Activated CD8-positive, alpha-beta T cell treated with anti-CD3 and anti-CD28 coated beads for 36 hours (primary cell): ENCODE measurements around the gene CCIN. TPM values are rescaled to one million over a fixed set of nuclear protein-coding genes. Genes with fewer than 3 reads are reported as not detected.

Experiments
- ATAC-seq: fragments of 200-7000 bp; cut with Tn5 transposase; one replicate; pipeline ENCODE4 v1.10.0; 2021; ENCODE audit warnings: mild to moderate bottlenecking, moderate library complexity
- CTCF ChIA-PET: fragments of 350-600 bp; sonication (Branson Sonifier 250); formaldehyde crosslinking; loops from one replicate; lab custom pipeline; 2021; ENCODE audit warnings: antibody characterized with exemption; lab: Charles Lee
- POLR2A ChIA-PET: fragments of 350-600 bp; sonication (Branson Sonifier 250); formaldehyde crosslinking; loops from one replicate; lab custom pipeline; 2021; ENCODE audit warnings: antibody characterized with exemption; lab: Charles Lee
- DNase-seq: peaks from one replicate; pipeline ENCODE4 v3.0.0-alpha.2; 2020
- H3K27ac Mint-ChIP-seq: one replicate; pipeline ENCODE4 v1.8.0; 2021; ENCODE audit warnings: mild to moderate bottlenecking, mixed read lengths
- H3K27me3 Mint-ChIP-seq: one replicate; pipeline ENCODE4 v1.8.0; 2021; ENCODE audit warnings: mixed read lengths
- H3K36me3 Mint-ChIP-seq: one replicate; pipeline ENCODE4 v1.8.0; 2021; ENCODE audit warnings: low read depth, mixed read lengths
- H3K4me1 Mint-ChIP-seq: one replicate; pipeline ENCODE4 v1.8.0; 2021; ENCODE audit warnings: low read depth, mixed read lengths
- H3K4me3 Mint-ChIP-seq: one replicate; pipeline ENCODE4 v1.8.0; 2021; ENCODE audit warnings: mild to moderate bottlenecking, moderate library complexity, mixed read lengths
- H3K9me3 Mint-ChIP-seq: one replicate; pipeline ENCODE4 v1.8.0; 2021; ENCODE audit warnings: mixed read lengths
- CTCF ChIP-seq: fragments of 200-600 bp; IDR thresholded peaks from one replicate; pipeline ENCODE4 v1.8.0; 2022; ENCODE audit warnings: antibody characterized with exemption, mild to moderate bottlenecking
- intact Hi-C: fragments of 100-400 bp; cut with micrococcal nuclease; formaldehyde crosslinking; loops from one replicate; pipeline ENCODE4 v1.10.0; 2022
- total RNA-seq, 2 experiments: library from RNA; stranded (reverse); gene quantifications; one replicate each; pipeline ENCODE4 v1.2.3, GENCODE V29; 2021

CCIN gene
- total RNA-seq, 2 experiments from 2014 or later, result not detected

- H3K4me3 Mint-ChIP-seq, result no peak overlapping the region
- H3K27ac Mint-ChIP-seq, result no peak overlapping the region
- H3K36me3 Mint-ChIP-seq, result peaks cover 25% of the 10 kb centered on the region
- H3K27me3 Mint-ChIP-seq, result no peaks in the 10 kb centered on the region
- DNase-seq (no peak), ATAC-seq (no peak)
- ChIA-PET CTCF (interaction anchor here (1.0 to 1.4 kb wide), 2 partner anchors 43 to 44 kb away, joined by 4 to 5 read pairs; partner anchors contain the start of gene CLTA), POLR2A (interaction anchor here (1.0 to 2.4 kb wide), 2 partner anchors 7 to 10 kb away, joined by 4 to 23 read pairs; partner anchors contain the start of gene GLIPR2)
- peaks cover 13% of the 10 kb centered on the region for H3K9me3 Mint-ChIP-seq
- intact Hi-C loops, result no loop called here
- no peak for TF ChIP-seq CTCF
- H3K4me1 Mint-ChIP-seq, result peaks cover 90% of the 10 kb centered on the region
Observed at GRCh38 chr9:36146651-36147050, 22.5 kb upstream of the CCIN start.

- Mint-ChIP-seq H3K9me3 (peaks cover 13% of the 10 kb centered on the region), H3K27ac (peak overlapping the region; percentile 11), H3K4me3 (no peak overlapping the region), H3K4me1 (peaks cover 88% of the 10 kb centered on the region), H3K36me3 (peaks cover 28% of the 10 kb centered on the region), H3K27me3 (no peaks in the 10 kb centered on the region)
- POLR2A ChIA-PET, result interaction anchor here (2.4 to 2.5 kb wide), 2 partner anchors 8 to 11 kb away, joined by 10 to 23 read pairs; partner anchors contain the start of gene GLIPR2
- intact Hi-C loops, result no loop called here
- CTCF ChIA-PET, result interaction anchor here (1.0 to 1.4 kb wide), 6 partner anchors 8 to 45 kb away, joined by 4 to 7 read pairs (median 6); partner anchors contain the start of gene CLTA
- DNase-seq (no peak), ATAC-seq (no peak)
- no peak for TF ChIP-seq CTCF
Observed at GRCh38 chr9:36147441-36148175, 21.6 kb upstream of the CCIN start.

GRCh38 chr9:36148311-36149051 is 20.7 kb upstream of the CCIN start:
- Mint-ChIP-seq H3K9me3 (peaks cover 13% of the 10 kb centered on the region), H3K4me1 (peaks cover 88% of the 10 kb centered on the region), H3K4me3 (no peak overlapping the region), H3K27me3 (no peaks in the 10 kb centered on the region), H3K36me3 (peaks cover 30% of the 10 kb centered on the region), H3K27ac (peak overlapping the region; percentile 4)
- ATAC-seq (peak; percentile 32), DNase-seq (peak; percentile 92)
- ChIA-PET POLR2A (interaction anchor here (1.9 to 4.9 kb wide), 4 partner anchors 9 to 42 kb away, joined by 7 to 23 read pairs (median 16); partner anchors contain the start of genes CLTA and GLIPR2), CTCF (interaction anchor here (0.8 to 2.2 kb wide), 10 partner anchors 9 to 140 kb away, joined by 3 to 7 read pairs (median 6); no protein-coding TSS in a partner anchor)
- intact Hi-C loops, result no loop called here
- TF ChIP-seq CTCF, result no peak

- no peaks in the 10 kb centered on the region for H3K27me3 Mint-ChIP-seq
- ATAC-seq, result no peak
- TF ChIP-seq CTCF, result no peak
- no peak for DNase-seq
- H3K27ac Mint-ChIP-seq, result no peak overlapping the region
- H3K4me3 Mint-ChIP-seq, result no peak overlapping the region
- H3K9me3 Mint-ChIP-seq, result peaks cover 13% of the 10 kb centered on the region
- ChIA-PET CTCF (interaction anchor here (0.8 to 2.2 kb wide), 10 partner anchors 9 to 140 kb away, joined by 3 to 7 read pairs (median 6); no protein-coding TSS in a partner anchor), POLR2A (interaction anchor here (0.7 to 4.9 kb wide), 6 partner anchors 10 to 84 kb away, joined by 3 to 23 read pairs (median 8); partner anchors contain the start of genes CLTA and GLIPR2)
- peaks cover 83% of the 10 kb centered on the region for H3K4me1 Mint-ChIP-seq
- peaks cover 31% of the 10 kb centered on the region for H3K36me3 Mint-ChIP-seq
- intact Hi-C loops, result no loop called here
Observed at GRCh38 chr9:36149197-36149596, 20.0 kb upstream of the CCIN start.
